GM21381 (cell line): Measurements from ENCODE around the gene ERVH48-1.
"Not testable (repeated sequence)": the region's sequence is repeated elsewhere in the genome, so short reads cannot be mapped to it uniquely, and the experiment has no call there.

Source experiments
- ATAC-seq: cut with Tn5 transposase; IDR thresholded peaks from one replicate; pipeline ENCODE4 v1.9.1; 2021; ENCODE audit warnings: mild to moderate bottlenecking, moderate library complexity; ENCODE audit not compliant: unreplicated experiment

The ERVH48-1 gene

GRCh38 chr21:42908484-42908883 is 16.9 kb downstream of the ERVH48-1 start:
- ATAC-seq, result not testable (repeated sequence)

DNA sequence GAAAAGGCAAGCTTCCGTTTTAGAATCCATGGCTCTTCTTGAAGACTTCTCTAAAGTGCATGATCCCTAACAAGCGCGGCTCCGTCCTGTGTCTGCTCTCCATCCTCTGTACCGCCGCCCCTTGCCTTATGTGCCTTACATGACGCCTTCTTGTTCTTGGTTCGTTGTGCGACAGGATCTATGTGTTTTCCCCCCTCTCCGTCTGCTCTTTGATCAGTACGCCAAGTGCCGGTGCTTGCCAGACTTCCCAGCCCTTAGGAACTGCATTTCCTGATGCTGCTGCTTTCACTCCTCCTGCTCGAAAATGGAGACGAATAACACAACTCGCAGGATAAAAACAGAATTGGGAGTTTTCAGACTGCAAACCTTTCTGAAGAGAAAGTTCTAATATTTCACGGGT is 19.2 kb downstream of the ERVH48-1 start:
- ATAC-seq, result no peak

DNA sequence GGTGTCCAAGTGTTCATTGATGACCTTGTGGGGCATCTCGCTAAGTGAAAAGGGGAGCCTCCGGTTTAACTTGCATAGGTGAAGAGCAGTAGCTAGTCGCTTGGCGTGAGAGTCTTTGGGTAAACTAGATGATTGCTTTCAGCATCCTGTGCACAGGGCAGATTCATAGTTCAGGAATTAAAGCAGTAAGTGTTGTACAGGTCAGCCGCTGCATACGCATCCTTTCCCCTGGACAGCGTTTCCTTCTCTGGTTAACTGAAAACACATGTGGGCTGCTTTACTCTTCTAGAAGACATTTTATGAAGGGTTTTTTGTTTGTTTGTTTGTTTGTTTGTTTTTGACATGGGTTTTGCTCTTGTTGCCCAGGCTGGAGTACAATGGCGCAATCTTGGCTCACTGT is 20.2 kb downstream of the ERVH48-1 start:
- no peak for ATAC-seq

GRCh38 chr21:42903817-42904216 is 21.6 kb downstream of the ERVH48-1 start:
- no peak for ATAC-seq

DNA sequence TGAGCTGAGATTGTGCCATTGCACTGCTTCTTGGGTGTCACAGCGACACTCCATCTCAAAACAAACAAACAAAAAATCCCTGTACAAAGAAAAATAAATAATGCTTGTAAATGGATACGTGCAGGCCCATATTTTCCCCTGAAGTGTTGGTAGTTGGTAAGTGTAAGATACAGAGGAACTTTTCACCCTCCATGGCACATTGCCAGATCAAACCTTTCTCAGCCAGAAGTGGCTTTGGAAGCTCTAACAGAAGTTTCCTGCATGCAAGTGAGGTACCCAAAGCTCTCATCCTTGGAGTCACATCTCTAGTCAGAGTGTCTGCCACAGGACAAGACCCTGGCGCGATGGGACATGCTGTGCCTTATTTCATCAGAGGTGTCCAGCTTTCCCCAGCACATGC is 25.0 kb downstream of the ERVH48-1 start:
- no peak for ATAC-seq

GRCh38 chr21:42892931-42893755 is 32.3 kb downstream of the ERVH48-1 start, which contains the start of gene NDUFV3:
Gene NDUFV3 (plus strand): TSS chr21:42893309. CDS start chr21:42893334, 25 bp downstream.
- ATAC-seq, result peak; percentile 93

DNA sequence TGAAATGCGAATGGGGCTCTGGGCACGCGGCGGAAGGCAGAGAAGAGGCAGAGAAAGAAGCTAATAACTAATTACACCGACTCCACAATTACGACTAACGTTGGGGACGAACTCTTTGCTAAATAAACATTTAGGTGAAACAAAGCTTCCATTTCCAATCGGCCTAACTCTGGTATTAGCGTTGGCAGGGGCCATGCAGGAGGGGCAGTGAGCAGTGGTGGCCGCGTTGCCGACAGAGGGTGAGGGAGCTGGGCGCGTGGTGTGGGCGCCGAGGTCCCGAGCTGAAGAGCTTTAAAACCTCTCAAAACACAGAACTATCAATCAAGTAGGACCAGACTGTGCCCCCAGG is 32.9 kb downstream of the ERVH48-1 start:
- ATAC-seq, result peak; percentile 4

DNA sequence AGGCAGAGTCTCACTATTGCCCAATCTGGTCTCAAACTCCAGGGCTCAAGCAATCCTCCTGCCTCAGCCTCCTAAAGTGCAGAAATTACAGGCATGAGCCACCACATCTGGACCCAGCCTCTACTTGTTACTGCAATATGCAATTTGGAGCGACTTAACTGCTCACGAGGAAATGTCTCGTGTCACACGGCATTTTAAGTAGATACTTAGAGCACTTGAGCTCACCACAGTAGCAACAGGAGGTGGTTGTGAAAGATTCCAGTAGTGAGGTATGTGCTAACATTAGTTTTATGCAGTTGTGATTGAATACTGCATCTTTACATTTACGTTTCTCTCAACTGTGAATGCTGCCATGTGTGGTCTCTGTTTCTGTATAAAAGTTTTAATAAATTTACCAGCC is 38.1 kb downstream of the ERVH48-1 start:
- no peak for ATAC-seq

DNA sequence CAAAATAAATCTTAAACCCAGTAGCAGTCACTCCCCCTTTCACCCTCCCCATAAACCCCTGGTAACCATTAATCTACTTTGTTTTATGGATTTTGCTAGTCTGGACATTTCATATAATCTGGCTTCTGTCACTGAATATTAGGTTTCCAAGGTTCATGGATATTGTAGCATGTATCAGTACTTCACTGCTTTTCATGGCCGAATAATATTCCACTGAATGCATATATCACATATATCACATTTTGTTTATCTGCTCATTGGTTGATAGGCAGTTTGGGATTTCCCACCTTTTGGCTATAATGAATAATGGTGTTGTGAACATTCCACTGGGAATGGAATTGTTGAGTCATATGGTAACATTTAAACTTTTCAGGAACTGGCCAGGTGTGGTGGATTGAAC is 41.5 kb downstream of the ERVH48-1 start:
- ATAC-seq, result no peak

- ATAC-seq, result no peak
Observed at GRCh38 chr21:42880352-42880751, 45.1 kb downstream of the ERVH48-1 start.

GRCh38 chr21:42878993-42879787 is 46.2 kb downstream of the ERVH48-1 start, which contains the start of gene WDR4:
Gene WDR4 (minus strand): TSS chr21:42879539. CDS start chr21:42879495, 44 bp downstream.
- peak; percentile 88 for ATAC-seq

- peak; percentile 16 for ATAC-seq
Observed at GRCh38 chr21:42878678-42878992, 46.8 kb downstream of the ERVH48-1 start.

- ATAC-seq, result not testable (repeated sequence)
Observed at GRCh38 chr21:42875811-42876210, 49.6 kb downstream of the ERVH48-1 start.

DNA sequence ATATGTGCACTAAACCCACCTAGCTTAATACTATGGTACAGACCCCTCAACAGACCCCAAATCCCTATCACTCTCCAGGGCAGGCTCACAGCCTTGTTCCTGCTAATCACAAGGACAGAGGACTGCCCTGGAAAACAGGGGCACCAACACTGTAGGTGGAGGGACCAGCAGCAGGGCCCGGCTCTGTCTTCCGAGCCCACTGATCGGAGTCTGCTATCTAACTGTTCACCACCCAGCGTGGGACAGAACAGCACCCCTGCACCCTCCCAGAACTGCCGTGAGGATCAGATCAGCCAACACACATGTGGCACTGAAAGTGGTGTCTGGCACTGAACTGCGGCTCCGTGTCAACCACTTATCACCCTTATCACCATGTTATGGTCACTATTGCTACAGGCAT is 52.3 kb downstream of the ERVH48-1 start:
- ATAC-seq, result no peak

DNA sequence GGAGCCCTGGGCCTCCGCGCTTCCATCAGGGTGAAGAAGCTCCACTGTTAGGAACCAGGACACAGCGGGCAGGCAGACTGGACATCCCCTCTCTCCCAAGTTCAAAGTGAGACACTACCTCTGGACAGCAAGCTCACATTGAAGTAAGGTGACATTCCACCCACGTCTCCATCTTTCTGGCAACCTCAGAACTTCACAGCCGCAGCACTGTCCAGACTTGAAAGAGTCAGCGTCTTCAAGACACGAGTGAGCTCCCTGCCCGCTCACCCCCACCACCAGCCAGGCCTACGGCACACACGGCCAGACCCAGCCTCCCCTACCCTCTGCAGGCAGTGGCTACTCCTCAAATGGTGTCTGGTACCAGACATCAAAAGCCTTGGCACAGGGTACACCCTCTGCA is 57.2 kb downstream of the ERVH48-1 start:
- no peak for ATAC-seq
